Esophagus (tissue), 2 donors: ENCODE data around the gene IL17RE. TPM values are rescaled to one million over a fixed set of nuclear protein-coding genes. Genes with fewer than 3 reads are reported as not detected.
"Not testable (repeated sequence)": the region's sequence is repeated elsewhere in the genome, so short reads cannot be mapped to it uniquely, and the experiment has no call there.

Source experiments
- H3K27ac ChIP-seq, 2 donors: one replicate each; pipeline ENCODE4 v1.5.1; 2013; ENCODE audit warnings: low read depth in 2 of 2, mild to moderate bottlenecking in 2 of 2, inconsistent platforms in 1 of 2, low read length in 1 of 2, moderate library complexity in 1 of 2
- H3K27me3 ChIP-seq, 2 donors: one replicate each; pipeline ENCODE4 v1.6.1; 2013; ENCODE audit warnings: low read length in 2 of 2, control low read depth in 1 of 2, mild to moderate bottlenecking in 1 of 2; ENCODE audit not compliant: insufficient read depth in 2 of 2, control insufficient read depth in 1 of 2
- H3K36me3 ChIP-seq, 2 donors: one replicate each; pipeline ENCODE4 v1.6.1; 2013; ENCODE audit warnings: low read length in 1 of 2; ENCODE audit not compliant: control insufficient read depth in 2 of 2, insufficient read depth in 2 of 2
- H3K4me1 ChIP-seq, 2 donors: one replicate each; pipeline ENCODE4 v1.6.1; 2013; ENCODE audit warnings: low read length in 1 of 2; ENCODE audit not compliant: control insufficient read depth in 2 of 2, insufficient read depth in 2 of 2
- H3K4me3 ChIP-seq, 2 donors: one replicate each; pipeline ENCODE4 v1.5.1; 2013; ENCODE audit warnings: low read length in 2 of 2, mild to moderate bottlenecking in 2 of 2, low read depth in 1 of 2, moderate library complexity in 1 of 2
- H3K9me3 ChIP-seq, 2 donors: one replicate each; pipeline ENCODE4 v1.6.1; 2013; ENCODE audit warnings: mild to moderate bottlenecking in 2 of 2, low read depth in 1 of 2, low read length in 1 of 2, moderate library complexity in 1 of 2; ENCODE audit not compliant: control insufficient read depth in 2 of 2, insufficient read depth in 1 of 2
- WGBS, 2 donors: extraction: QIAGEN DNeasy Blood & Tissue Kit; methylation state at CpG; one replicate each; pipeline ENCODE4 v1.1.7; 2013; 5-methylcytosine and 5-hydroxymethylcytosine counted together
- polyA plus RNA-seq, 2 donors: library from polyadenylated mRNA; stranded (reverse); fragments of 200-250 nt; gene quantifications; one replicate each; pipeline ENCODE4 v1.2.3, GENCODE V29; 2013
- donor health status: healthy with polysubstance abuse.
- donor health status: Bipolar disorder and iron deficiency.

IL17RE gene
- polyA plus RNA-seq, 2 donors, result 9.2 to 24.9 TPM

- WGBS, 2 donors, result 94 to 96% methylated on average over 2 of the region's 2 CpGs
- Histone ChIP-seq H3K27me3 (no peaks in the 10 kb centered on the region), H3K27ac (no peak overlapping the region), H3K36me3 (peaks cover 0 to 24% of the 10 kb centered on the region in 2 donors), H3K4me3 (no peak overlapping the region), H3K4me1 (peaks cover 5 to 8% of the 10 kb centered on the region in 2 donors), H3K9me3 (no peaks in the 10 kb centered on the region)
Observed at GRCh38 chr3:9938966-9939365, 36.3 kb downstream of the IL17RE start.

DNA sequence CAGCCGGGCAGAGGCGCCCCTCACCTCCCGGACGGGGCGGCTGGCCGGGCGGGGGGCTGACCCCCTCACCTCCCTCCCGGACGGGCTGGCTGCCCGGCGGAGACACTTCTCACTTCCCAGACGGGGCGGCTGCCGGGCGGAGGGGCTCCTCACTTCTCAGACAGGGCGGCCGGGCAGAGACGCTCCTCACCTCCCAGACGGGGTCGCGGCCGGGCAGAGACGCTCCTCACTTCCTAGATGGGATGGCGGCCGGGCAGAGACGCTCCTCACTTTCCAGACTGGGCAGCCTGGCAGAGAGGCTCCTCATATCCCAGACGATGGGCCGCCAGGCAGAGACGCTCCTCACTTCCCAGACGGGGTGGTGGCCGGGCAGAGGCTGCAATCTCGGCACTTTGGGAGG is 37.3 kb downstream of the IL17RE start:
- not testable (repeated sequence) for H3K9me3 ChIP-seq, H3K4me1 ChIP-seq, H3K27ac ChIP-seq, H3K4me3 ChIP-seq, H3K27me3 ChIP-seq
- H3K36me3 ChIP-seq, result peaks cover 0 to 29% of the 10 kb centered on the region in 2 donors
- 96 to 97% methylated on average over 6 to 32 of the region's 32 CpGs for WGBS, 2 donors

DNA sequence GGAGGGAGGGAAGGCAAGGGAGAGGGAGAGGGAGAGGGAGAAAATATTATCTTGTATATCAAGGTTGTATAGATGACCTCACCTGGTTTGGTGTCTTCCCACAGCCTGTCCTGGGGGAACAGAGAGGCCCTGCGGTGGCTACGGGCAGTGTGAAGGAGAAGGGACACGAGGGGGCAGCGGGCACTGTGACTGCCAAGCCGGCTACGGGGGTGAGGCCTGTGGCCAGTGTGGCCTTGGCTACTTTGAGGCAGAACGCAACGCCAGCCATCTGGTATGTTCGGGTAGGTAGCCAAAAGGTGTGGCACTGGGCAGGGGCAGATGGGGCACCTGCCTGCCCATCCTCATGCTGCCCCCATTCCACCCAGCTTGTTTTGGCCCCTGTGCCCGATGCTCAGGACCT is 38.1 kb downstream of the IL17RE start:
- H3K9me3 ChIP-seq, result no peaks in the 10 kb centered on the region
- no peaks in the 10 kb centered on the region for H3K27me3 ChIP-seq
- H3K27ac ChIP-seq, result no peak overlapping the region
- peaks cover 0 to 29% of the 10 kb centered on the region in 2 donors for H3K36me3 ChIP-seq
- H3K4me3 ChIP-seq, result no peak overlapping the region
- WGBS, 2 donors, result 96% methylated on average over 10 of the region's 10 CpGs
- H3K4me1 ChIP-seq, result no peaks in the 10 kb centered on the region

- WGBS, 2 donors, result 82 to 86% methylated on average over 4 of the region's 4 CpGs
- Histone ChIP-seq H3K4me1 (peaks cover 0 to 8% of the 10 kb centered on the region in 2 donors), H3K36me3 (peaks cover 0 to 29% of the 10 kb centered on the region in 2 donors), H3K4me3 (no peak overlapping the region), H3K9me3 (no peaks in the 10 kb centered on the region), H3K27ac (no peak overlapping the region), H3K27me3 (no peaks in the 10 kb centered on the region)
Observed at GRCh38 chr3:9942164-9942563, 39.5 kb downstream of the IL17RE start.

- no peaks in the 10 kb centered on the region for H3K9me3 ChIP-seq
Observed at GRCh38 chr3:9942934-9943690, 40.5 kb downstream of the IL17RE start.

DNA sequence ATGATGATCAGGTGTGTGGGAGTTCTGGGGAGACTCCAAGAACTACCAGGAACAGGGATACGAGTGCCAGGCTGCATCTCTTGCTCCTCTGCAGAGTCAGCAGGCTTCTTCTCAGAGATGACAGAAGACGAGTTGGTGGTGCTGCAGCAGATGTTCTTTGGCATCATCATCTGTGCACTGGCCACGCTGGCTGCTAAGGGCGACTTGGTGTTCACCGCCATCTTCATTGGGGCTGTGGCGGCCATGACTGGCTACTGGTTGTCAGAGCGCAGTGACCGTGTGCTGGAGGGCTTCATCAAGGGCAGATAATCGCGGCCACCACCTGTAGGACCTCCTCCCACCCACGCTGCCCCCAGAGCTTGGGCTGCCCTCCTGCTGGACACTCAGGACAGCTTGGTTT is 41.6 kb downstream of the IL17RE start:
- H3K4me3 ChIP-seq, result no peak overlapping the region
- peaks cover 0 to 10% of the 10 kb centered on the region in 2 donors for H3K4me1 ChIP-seq
- H3K27me3 ChIP-seq, result no peaks in the 10 kb centered on the region
- peaks cover 0 to 21% of the 10 kb centered on the region in 2 donors for H3K36me3 ChIP-seq
- 88 to 89% methylated on average over 11 of the region's 11 CpGs for WGBS, 2 donors
- no peaks in the 10 kb centered on the region for H3K9me3 ChIP-seq
- H3K27ac ChIP-seq, result no peak overlapping the region

More at GRCh38 chr3:9942934-9943690, 40.5 kb downstream of the IL17RE start:
- Histone ChIP-seq H3K36me3 (peaks cover 0 to 21% of the 10 kb centered on the region in 2 donors), H3K27me3 (no peaks in the 10 kb centered on the region), H3K4me3 (no peak overlapping the region), H3K4me1 (peaks cover 0 to 10% of the 10 kb centered on the region in 2 donors), H3K27ac (no peak overlapping the region)
- WGBS, 2 donors, result 85 to 88% methylated on average over 10 to 11 of the region's 11 CpGs

GRCh38 chr3:9945358-9945757 is 42.7 kb downstream of the IL17RE start:
- WGBS, 2 donors, result 74 to 75% methylated on average over 10 of the region's 10 CpGs
- no peak overlapping the region for H3K27ac ChIP-seq
- H3K36me3 ChIP-seq, result peaks cover 0 to 23% of the 10 kb centered on the region in 2 donors
- no peaks in the 10 kb centered on the region for H3K27me3 ChIP-seq
- peaks cover 0 to 10% of the 10 kb centered on the region in 2 donors for H3K4me1 ChIP-seq
- H3K4me3 ChIP-seq, result no peak overlapping the region
- H3K9me3 ChIP-seq, result no peaks in the 10 kb centered on the region

DNA sequence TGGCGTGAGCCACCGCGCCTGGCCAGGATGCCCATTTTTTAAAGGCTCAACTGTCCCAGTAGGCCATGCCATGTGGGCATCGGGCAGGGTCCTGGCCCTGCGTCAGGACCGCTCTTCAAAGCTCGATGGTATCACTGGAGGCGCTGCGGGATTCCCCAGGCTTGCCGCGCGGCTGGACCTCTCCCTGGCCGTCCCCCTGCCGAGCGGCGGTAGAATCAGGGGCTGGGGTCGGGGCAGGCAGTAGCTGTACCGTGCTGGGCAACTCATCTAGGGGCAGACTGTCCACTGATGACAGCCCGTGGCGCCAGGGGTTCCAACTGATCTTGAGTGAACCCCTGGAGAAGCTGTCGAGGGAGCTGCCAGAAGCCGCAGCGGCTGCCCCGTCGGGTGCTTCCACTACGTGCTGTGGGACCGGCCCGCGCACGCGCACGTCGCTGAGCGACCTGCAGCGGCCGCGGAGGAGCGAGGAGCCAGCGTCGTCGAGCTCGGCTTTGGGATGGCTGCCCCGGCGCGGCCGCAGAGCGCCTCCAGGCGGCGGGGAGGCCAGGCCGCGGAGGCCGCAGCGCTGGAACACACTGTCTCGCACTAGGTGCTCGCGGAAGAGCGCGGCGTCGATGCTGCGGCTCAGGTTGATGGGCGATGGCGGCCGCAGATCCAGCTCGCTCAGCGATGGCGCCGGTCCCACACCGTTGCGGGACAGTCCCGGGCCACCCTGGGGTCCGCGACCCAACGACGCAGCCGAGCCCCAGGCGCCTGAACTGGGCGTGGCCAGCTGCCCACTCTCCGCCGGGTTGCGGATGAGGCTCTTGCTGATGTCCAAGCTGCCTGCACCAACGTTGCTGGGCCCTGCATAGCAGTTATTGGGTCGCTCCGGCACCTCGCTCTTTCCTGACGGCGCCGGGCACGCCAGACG is 43.7 kb downstream of the IL17RE start:
- Histone ChIP-seq H3K4me3 (peak overlapping the region; percentile 52 to 57), H3K27ac (peak overlapping the region; percentile 71 to 72), H3K9me3 (no peaks in the 10 kb centered on the region), H3K36me3 (peaks cover 0 to 17% of the 10 kb centered on the region in 2 donors), H3K4me1 (peaks cover 0 to 10% of the 10 kb centered on the region in 2 donors), H3K27me3 (no peaks in the 10 kb centered on the region)
- WGBS, 2 donors, result 9 to 10% methylated on average over 90 of the region's 90 CpGs

- no peaks in the 10 kb centered on the region for H3K9me3 ChIP-seq
- H3K4me1 ChIP-seq, result peaks cover 5 to 16% of the 10 kb centered on the region in 2 donors
- peak overlapping the region; percentile 52 to 57 for H3K4me3 ChIP-seq
- peaks cover 0 to 17% of the 10 kb centered on the region in 2 donors for H3K36me3 ChIP-seq
- WGBS, 2 donors, result 31 to 32% methylated on average over 76 to 86 of the region's 86 CpGs
- H3K27me3 ChIP-seq, result no peaks in the 10 kb centered on the region
- H3K27ac ChIP-seq, result peak overlapping the region; percentile 71 to 72
Observed at GRCh38 chr3:9947025-9947995, 44.7 kb downstream of the IL17RE start.
